Cardiac fibroblast (primary cell): ENCODE data around the gene HBP1.

ENCODE experiments used
- DNase-seq, 2 donors: peaks; one replicate each; pipeline versions ENCODE4 v3.0.0 to v3.0.0-alpha.2; 2010; ENCODE audit warnings: low read depth in 2 of 2
- H3K4me3 ChIP-seq, 2 donors: replicated peaks in 1 of 2; 1 replicate in 1 of 2; 2 replicates in 1 of 2; pipeline ENCODE4 v1.5.1; 2011; ENCODE audit warnings: low read depth in 2 of 2, low read length in 2 of 2, mild to moderate bottlenecking in 2 of 2, moderate library complexity in 1 of 2
- TF ChIP-seq, protein P1 (sequence below): IDR thresholded peaks from one replicate; pipeline ENCODE4 v1.5.1; 2011; ENCODE audit warnings: low read depth, mild to moderate bottlenecking, low read length, inconsistent platforms

HBP1 gene

GRCh38 chr7:107248551-107249316 lies 79.9 kb downstream of the HBP1 start:
- no peak for DNase-seq
- H3K4me3 ChIP-seq, result no peak overlapping the region
- TF ChIP-seq, protein P1, sequence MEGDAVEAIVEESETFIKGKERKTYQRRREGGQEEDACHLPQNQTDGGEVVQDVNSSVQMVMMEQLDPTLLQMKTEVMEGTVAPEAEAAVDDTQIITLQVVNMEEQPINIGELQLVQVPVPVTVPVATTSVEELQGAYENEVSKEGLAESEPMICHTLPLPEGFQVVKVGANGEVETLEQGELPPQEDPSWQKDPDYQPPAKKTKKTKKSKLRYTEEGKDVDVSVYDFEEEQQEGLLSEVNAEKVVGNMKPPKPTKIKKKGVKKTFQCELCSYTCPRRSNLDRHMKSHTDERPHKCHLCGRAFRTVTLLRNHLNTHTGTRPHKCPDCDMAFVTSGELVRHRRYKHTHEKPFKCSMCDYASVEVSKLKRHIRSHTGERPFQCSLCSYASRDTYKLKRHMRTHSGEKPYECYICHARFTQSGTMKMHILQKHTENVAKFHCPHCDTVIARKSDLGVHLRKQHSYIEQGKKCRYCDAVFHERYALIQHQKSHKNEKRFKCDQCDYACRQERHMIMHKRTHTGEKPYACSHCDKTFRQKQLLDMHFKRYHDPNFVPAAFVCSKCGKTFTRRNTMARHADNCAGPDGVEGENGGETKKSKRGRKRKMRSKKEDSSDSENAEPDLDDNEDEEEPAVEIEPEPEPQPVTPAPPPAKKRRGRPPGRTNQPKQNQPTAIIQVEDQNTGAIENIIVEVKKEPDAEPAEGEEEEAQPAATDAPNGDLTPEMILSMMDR, result no peak

GRCh38 chr7:107251963-107252362 lies 83.2 kb downstream of the HBP1 start:
- TF ChIP-seq, protein P1, result no peak
- H3K4me3 ChIP-seq, result no peak overlapping the region
- DNase-seq, result no peak
